WTC11 (cell line): ENCODE measurements around the gene XRCC5. TPM values are rescaled to one million over a fixed set of nuclear protein-coding genes. Genes with fewer than 3 reads are reported as not detected.

ENCODE experiments used
- ATAC-seq: fragments of 200-7000 bp; cut with Tn5 transposase; 2 replicates; pipeline ENCODE4 v1.10.0; 2021; ENCODE audit warnings: mild to moderate bottlenecking, moderate library complexity
- CTCF ChIA-PET: fragments of 300-600 bp; sonication (Branson Sonifier 250); formaldehyde crosslinking; loops from one replicate; lab custom pipeline; 2021; ENCODE audit warnings: antibody characterized with exemption; lab: Charles Lee
- POLR2A ChIA-PET: fragments of 350-600 bp; sonication (Branson Sonifier 250); formaldehyde crosslinking; loops from one replicate; lab custom pipeline; 2021; ENCODE audit warnings: antibody characterized with exemption; lab: Charles Lee
- DNase-seq: peaks from one replicate; pipeline ENCODE4 v3.0.0; 2021; ENCODE audit warnings: low spot score
- H3K27ac Mint-ChIP-seq: 2 replicates; pipeline ENCODE4 v1.8.0; 2021; ENCODE audit warnings: mixed read lengths
- H3K27me3 Mint-ChIP-seq: 2 replicates; pipeline ENCODE4 v1.8.0; 2021; ENCODE audit warnings: low read depth, mild to moderate bottlenecking, moderate library complexity, mixed read lengths
- H3K36me3 Mint-ChIP-seq: 2 replicates; pipeline ENCODE4 v1.8.0; 2021; ENCODE audit warnings: mixed read lengths
- H3K4me1 Mint-ChIP-seq: 2 replicates; pipeline ENCODE4 v1.8.0; 2022; ENCODE audit warnings: mixed read lengths
- H3K4me3 Mint-ChIP-seq: 2 replicates; pipeline ENCODE4 v1.8.0; 2021; ENCODE audit warnings: mild to moderate bottlenecking, moderate library complexity, mixed read lengths
- H3K9me3 Mint-ChIP-seq: 2 replicates; pipeline ENCODE4 v1.8.0; 2021; ENCODE audit warnings: mixed read lengths
- EMX1 ChIP-seq: fragments of 250-450 bp; sonication (Bioruptor Pico); IDR thresholded peaks from 2 replicates; pipeline ENCODE4 v1.8.0; 2021; ENCODE audit warnings: mild to moderate bottlenecking
- ETV6 ChIP-seq: sonication (generic); formaldehyde crosslinking; IDR thresholded peaks from 2 replicates; pipeline ENCODE4 v1.8.1; 2022; ENCODE audit warnings: mild to moderate bottlenecking, missing genetic modification reagents
- GABPB1 ChIP-seq: sonication (generic); formaldehyde crosslinking; IDR thresholded peaks from 2 replicates; pipeline ENCODE4 v1.8.1; 2023; ENCODE audit warnings: mild to moderate bottlenecking, missing genetic modification reagents
- HMGA2 ChIP-seq: fragments of 250-450 bp; sonication (Bioruptor Pico); IDR thresholded peaks from 2 replicates; pipeline ENCODE4 v1.4.0; 2021; ENCODE audit warnings: mild to moderate bottlenecking, moderate library complexity
- IRF2 ChIP-seq: sonication (generic); formaldehyde crosslinking; IDR thresholded peaks from 2 replicates; pipeline ENCODE4 v1.8.0; 2022; ENCODE audit warnings: low read depth, missing genetic modification reagents, borderline replicate concordance
- JAZF1 ChIP-seq: fragments of 250-450 bp; sonication (Bioruptor Pico); IDR thresholded peaks from 2 replicates; pipeline ENCODE4 v1.9.0; 2021; ENCODE audit warnings: moderate library complexity, mild to moderate bottlenecking, inconsistent platforms
- KAT7 ChIP-seq: sonication (generic); formaldehyde crosslinking; IDR thresholded peaks from 2 replicates; pipeline ENCODE4 v1.8.1; 2023; ENCODE audit warnings: missing genetic modification reagents, mild to moderate bottlenecking, borderline replicate concordance
- MXD4 ChIP-seq: fragments of 250-450 bp; sonication (Bioruptor Pico); IDR thresholded peaks from 2 replicates; pipeline ENCODE4 v1.8.0; 2021; ENCODE audit warnings: mild to moderate bottlenecking, moderate library complexity, borderline replicate concordance
- NFATC4 ChIP-seq: fragments of 250-450 bp; sonication (Bioruptor Pico); IDR thresholded peaks from 2 replicates; pipeline ENCODE4 v1.9.0; 2021; ENCODE audit warnings: mild to moderate bottlenecking
- PREB ChIP-seq: sonication (generic); formaldehyde crosslinking; IDR thresholded peaks from 2 replicates; pipeline ENCODE4 v1.8.1; 2022; ENCODE audit warnings: mild to moderate bottlenecking, missing genetic modification reagents, moderate library complexity, borderline replicate concordance
- RELA ChIP-seq: sonication (generic); formaldehyde crosslinking; IDR thresholded peaks from 2 replicates; pipeline ENCODE4 v1.8.1; 2022; ENCODE audit warnings: missing genetic modification reagents, mild to moderate bottlenecking, borderline replicate concordance
- TEAD1 ChIP-seq: sonication (generic); formaldehyde crosslinking; IDR thresholded peaks from 2 replicates; pipeline ENCODE4 v1.8.0; 2022; ENCODE audit warnings: mild to moderate bottlenecking, missing genetic modification reagents
- TP53 ChIP-seq: sonication (generic); formaldehyde crosslinking; IDR thresholded peaks from 2 replicates; pipeline ENCODE4 v1.8.1; 2023; ENCODE audit warnings: mild to moderate bottlenecking, missing genetic modification reagents
- USF1 ChIP-seq: sonication (generic); formaldehyde crosslinking; IDR thresholded peaks from 2 replicates; pipeline ENCODE4 v1.8.0; 2022; ENCODE audit warnings: mild to moderate bottlenecking, missing genetic modification reagents
- ZNF219 ChIP-seq: sonication (generic); formaldehyde crosslinking; IDR thresholded peaks from 2 replicates; pipeline ENCODE4 v1.8.0; 2023; ENCODE audit warnings: missing genetic modification reagents, mild to moderate bottlenecking, borderline replicate concordance
- ZNF396 ChIP-seq: fragments of 250-450 bp; sonication (Bioruptor Pico); IDR thresholded peaks from 2 replicates; pipeline ENCODE4 v1.8.0; 2021; ENCODE audit warnings: mild to moderate bottlenecking, moderate library complexity, borderline replicate concordance
- ZNF423 ChIP-seq: fragments of 250-450 bp; sonication (Bioruptor Pico); IDR thresholded peaks from 2 replicates; pipeline ENCODE4 v2.1.2; 2022; ENCODE audit warnings: mild to moderate bottlenecking, moderate library complexity
- ZNF532 ChIP-seq: fragments of 250-450 bp; sonication (Bioruptor Pico); IDR thresholded peaks from 2 replicates; pipeline ENCODE4 v1.9.0; 2021; ENCODE audit warnings: mild to moderate bottlenecking, borderline replicate concordance
- total RNA-seq: library from RNA; stranded (reverse); gene quantifications from 3 replicates; pipeline ENCODE4 v1.2.3, GENCODE V29; 2021
- TF ChIP-seq, protein P1 (sequence below): sonication (generic); formaldehyde crosslinking; IDR thresholded peaks from 2 replicates; pipeline ENCODE4 v1.8.1; 2022; ENCODE audit warnings: mild to moderate bottlenecking, moderate library complexity, missing genetic modification reagents
- TF ChIP-seq, protein P2 (sequence below): sonication (generic); formaldehyde crosslinking; IDR thresholded peaks from 2 replicates; pipeline ENCODE4 v1.8.1; 2023; ENCODE audit warnings: mild to moderate bottlenecking, missing genetic modification reagents, moderate library complexity
- TF ChIP-seq, protein P3 (sequence below): sonication (generic); formaldehyde crosslinking; IDR thresholded peaks from 2 replicates; pipeline ENCODE4 v1.8.1; 2022; ENCODE audit warnings: missing genetic modification reagents, borderline replicate concordance
- TF ChIP-seq, protein P4 (sequence below): sonication (generic); formaldehyde crosslinking; IDR thresholded peaks from 2 replicates; pipeline ENCODE4 v1.8.1; 2023; ENCODE audit warnings: mild to moderate bottlenecking, missing genetic modification reagents, borderline replicate concordance
- TF ChIP-seq, protein P5 (sequence below): sonication (generic); formaldehyde crosslinking; IDR thresholded peaks from 2 replicates; pipeline ENCODE4 v1.8.1; 2023; ENCODE audit warnings: mild to moderate bottlenecking, missing genetic modification reagents, moderate library complexity

The XRCC5 gene
- total RNA-seq, 1 experiment from 2014 or later: 522 TPM

DNA sequence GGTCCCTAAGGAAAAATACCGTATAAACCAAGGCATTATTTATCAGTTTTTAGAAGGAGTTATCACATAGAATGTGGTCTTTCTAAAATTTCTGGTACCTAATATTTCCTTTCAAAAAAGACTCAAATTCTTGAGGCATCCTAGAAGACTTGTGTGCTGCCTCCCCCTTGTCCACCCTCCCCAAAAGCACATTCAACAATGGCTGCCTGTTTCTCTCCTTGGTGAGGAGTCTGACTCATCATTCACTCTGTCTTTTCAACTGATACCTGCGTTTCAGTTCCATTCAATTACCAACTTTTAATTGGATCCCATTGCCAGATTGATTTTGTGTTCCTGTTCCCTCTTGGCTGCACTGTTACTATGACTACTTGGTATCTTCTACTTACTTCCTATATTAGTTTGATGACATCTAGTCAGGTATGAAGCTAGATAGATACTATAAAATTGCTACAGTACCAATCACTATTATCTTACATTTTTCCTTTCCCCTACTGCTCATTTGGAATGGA lies 72.9 kb downstream of the XRCC5 start (continued):
- TF ChIP-seq MXD4: no peak
- TF ChIP-seq TEAD1 (CRISPR knock-in tag): no peak
- no peak for TF ChIP-seq TP53 (CRISPR knock-in tag)
- TF ChIP-seq PREB (CRISPR knock-in tag): no peak
- TF ChIP-seq, protein P1, sequence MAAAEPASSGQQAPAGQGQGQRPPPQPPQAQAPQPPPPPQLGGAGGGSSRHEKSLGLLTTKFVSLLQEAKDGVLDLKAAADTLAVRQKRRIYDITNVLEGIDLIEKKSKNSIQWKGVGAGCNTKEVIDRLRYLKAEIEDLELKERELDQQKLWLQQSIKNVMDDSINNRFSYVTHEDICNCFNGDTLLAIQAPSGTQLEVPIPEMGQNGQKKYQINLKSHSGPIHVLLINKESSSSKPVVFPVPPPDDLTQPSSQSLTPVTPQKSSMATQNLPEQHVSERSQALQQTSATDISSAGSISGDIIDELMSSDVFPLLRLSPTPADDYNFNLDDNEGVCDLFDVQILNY: no peak
- TF ChIP-seq ZNF219 (CRISPR knock-in tag): no peak
- TF ChIP-seq, protein P2, sequence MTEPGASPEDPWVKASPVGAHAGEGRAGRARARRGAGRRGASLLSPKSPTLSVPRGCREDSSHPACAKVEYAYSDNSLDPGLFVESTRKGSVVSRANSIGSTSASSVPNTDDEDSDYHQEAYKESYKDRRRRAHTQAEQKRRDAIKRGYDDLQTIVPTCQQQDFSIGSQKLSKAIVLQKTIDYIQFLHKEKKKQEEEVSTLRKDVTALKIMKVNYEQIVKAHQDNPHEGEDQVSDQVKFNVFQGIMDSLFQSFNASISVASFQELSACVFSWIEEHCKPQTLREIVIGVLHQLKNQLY (CRISPR knock-in tag): no peak
- no peak for TF ChIP-seq EMX1 (CRISPR knock-in tag)

DNA sequence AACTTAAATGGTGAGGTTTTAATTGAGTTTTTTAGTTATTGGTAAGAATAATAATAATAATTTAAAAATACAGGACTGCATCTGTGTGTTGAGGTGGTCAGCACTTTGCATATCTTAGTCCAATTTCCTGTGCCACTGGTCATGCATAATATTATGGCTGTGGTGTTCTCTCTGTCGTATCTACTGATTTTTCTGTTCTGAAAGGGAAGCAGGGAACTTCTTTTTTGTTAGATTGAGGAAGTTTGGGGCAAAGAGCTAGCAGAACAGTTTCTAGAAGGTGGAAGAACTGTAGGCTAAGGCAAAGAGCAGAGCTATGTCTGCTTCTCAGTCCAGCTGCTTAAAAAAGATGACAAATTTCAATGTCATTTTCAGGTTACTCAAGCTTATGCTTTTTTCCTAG lies 74.3 kb downstream of the XRCC5 start:
- ATAC-seq (no peak), DNase-seq (no peak)
- peaks cover 71% of the 10 kb centered on the region for H3K4me1 Mint-ChIP-seq
- CTCF ChIA-PET: interaction anchor here (1.2 to 1.4 kb wide), 2 partner anchors 11 to 69 kb away, joined by 3 read pairs; no protein-coding TSS in a partner anchor
- POLR2A ChIA-PET: interaction anchor here (1.2 kb wide), 1 partner anchor 12 kb away, joined by 8 read pairs; no protein-coding TSS in a partner anchor
- no peaks in the 10 kb centered on the region for H3K9me3 Mint-ChIP-seq
- H3K36me3 Mint-ChIP-seq: peaks cover 20% of the 10 kb centered on the region
- H3K4me3 Mint-ChIP-seq: no peak overlapping the region
- peak overlapping the region; percentile 68 for H3K27ac Mint-ChIP-seq
- H3K27me3 Mint-ChIP-seq: no peaks in the 10 kb centered on the region
- TF ChIP-seq NFATC4 (CRISPR knock-in tag) (no peak), IRF2 (CRISPR knock-in tag) (no peak), ETV6 (CRISPR knock-in tag) (no peak), ZNF423 (CRISPR knock-in tag) (no peak), JAZF1 (no peak), GABPB1 (no peak), TP53 (CRISPR knock-in tag) (no peak), HMGA2 (CRISPR knock-in tag) (no peak), USF1 (CRISPR knock-in tag) (no peak), ZNF396 (no peak), ZNF532 (no peak), RELA (CRISPR knock-in tag) (no peak), KAT7 (no peak)
- TF ChIP-seq, protein P3, sequence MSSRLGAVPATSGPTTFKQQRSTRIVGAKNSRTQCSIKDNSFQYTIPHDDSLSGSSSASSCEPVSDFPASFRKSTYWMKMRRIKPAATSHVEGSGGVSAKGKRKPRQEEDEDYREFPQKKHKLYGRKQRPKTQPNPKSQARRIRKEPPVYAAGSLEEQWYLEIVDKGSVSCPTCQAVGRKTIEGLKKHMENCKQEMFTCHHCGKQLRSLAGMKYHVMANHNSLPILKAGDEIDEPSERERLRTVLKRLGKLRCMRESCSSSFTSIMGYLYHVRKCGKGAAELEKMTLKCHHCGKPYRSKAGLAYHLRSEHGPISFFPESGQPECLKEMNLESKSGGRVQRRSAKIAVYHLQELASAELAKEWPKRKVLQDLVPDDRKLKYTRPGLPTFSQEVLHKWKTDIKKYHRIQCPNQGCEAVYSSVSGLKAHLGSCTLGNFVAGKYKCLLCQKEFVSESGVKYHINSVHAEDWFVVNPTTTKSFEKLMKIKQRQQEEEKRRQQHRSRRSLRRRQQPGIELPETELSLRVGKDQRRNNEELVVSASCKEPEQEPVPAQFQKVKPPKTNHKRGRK (CRISPR knock-in tag): no peak
- TF ChIP-seq, protein P4, sequence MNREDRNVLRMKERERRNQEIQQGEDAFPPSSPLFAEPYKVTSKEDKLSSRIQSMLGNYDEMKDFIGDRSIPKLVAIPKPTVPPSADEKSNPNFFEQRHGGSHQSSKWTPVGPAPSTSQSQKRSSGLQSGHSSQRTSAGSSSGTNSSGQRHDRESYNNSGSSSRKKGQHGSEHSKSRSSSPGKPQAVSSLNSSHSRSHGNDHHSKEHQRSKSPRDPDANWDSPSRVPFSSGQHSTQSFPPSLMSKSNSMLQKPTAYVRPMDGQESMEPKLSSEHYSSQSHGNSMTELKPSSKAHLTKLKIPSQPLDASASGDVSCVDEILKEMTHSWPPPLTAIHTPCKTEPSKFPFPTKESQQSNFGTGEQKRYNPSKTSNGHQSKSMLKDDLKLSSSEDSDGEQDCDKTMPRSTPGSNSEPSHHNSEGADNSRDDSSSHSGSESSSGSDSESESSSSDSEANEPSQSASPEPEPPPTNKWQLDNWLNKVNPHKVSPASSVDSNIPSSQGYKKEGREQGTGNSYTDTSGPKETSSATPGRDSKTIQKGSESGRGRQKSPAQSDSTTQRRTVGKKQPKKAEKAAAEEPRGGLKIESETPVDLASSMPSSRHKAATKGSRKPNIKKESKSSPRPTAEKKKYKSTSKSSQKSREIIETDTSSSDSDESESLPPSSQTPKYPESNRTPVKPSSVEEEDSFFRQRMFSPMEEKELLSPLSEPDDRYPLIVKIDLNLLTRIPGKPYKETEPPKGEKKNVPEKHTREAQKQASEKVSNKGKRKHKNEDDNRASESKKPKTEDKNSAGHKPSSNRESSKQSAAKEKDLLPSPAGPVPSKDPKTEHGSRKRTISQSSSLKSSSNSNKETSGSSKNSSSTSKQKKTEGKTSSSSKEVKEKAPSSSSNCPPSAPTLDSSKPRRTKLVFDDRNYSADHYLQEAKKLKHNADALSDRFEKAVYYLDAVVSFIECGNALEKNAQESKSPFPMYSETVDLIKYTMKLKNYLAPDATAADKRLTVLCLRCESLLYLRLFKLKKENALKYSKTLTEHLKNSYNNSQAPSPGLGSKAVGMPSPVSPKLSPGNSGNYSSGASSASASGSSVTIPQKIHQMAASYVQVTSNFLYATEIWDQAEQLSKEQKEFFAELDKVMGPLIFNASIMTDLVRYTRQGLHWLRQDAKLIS: no peak
- TF ChIP-seq, protein P5, sequence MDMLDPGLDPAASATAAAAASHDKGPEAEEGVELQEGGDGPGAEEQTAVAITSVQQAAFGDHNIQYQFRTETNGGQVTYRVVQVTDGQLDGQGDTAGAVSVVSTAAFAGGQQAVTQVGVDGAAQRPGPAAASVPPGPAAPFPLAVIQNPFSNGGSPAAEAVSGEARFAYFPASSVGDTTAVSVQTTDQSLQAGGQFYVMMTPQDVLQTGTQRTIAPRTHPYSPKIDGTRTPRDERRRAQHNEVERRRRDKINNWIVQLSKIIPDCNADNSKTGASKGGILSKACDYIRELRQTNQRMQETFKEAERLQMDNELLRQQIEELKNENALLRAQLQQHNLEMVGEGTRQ (CRISPR knock-in tag): no peak
